Stimulated activated CD4-positive, alpha-beta T cell treated with anti-CD3 and anti-CD28 coated beads, TNF-alpha, amount 100 ng/mL, for 4 hours (primary cell): ENCODE measurements around the gene SLC31A2.

ENCODE experiments used
- DNase-seq, 3 experiments: peaks; one replicate each; pipeline ENCODE4 v3.0.0-alpha.2; 2020; ENCODE audit warnings: low read depth in 3 of 3

SLC31A2 gene

GRCh38 chr9:113151696-113152630 lies 1.2 kb downstream of the SLC31A2 start:
- no peak for DNase-seq

DNA sequence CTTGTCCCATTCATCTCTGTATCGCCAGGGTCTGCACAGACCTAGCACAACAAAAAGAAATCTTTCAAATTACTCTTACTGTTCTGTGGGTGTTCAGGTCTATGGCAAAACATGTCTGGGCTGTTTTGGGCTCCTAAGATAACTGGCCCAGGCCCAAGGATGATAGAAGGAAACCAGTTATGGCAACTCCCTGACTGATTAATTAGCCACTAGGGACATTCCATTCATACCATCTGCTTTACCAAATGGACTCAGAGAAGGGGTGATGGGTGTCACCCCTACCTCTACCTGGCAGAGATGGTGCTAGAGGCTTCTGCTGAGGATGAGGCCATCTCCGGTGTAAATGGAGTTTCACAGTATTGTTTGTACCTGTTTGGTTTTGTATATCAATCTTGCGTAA lies 1.9 kb downstream of the SLC31A2 start:
- no peak for DNase-seq

DNA sequence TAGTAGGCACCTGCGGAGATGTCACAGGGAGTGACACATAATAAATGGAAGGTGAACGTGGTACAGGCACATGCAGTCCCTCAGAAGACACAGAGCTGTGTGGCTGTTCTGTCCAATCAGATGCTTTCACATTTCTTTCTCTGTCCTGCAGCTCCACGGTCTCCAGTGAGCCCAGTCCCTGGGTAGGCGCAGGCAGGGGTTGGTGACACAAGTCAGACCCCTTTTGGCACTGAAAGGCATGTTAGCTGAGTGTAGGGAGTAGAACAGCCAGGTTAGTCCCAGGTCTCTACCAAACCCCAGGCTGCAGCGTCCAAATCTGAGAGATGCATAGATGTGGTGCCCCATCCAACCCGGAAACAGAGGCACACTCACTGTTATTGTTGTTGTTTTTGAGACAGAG lies 2.8 kb downstream of the SLC31A2 start:
- no peak for DNase-seq

DNA sequence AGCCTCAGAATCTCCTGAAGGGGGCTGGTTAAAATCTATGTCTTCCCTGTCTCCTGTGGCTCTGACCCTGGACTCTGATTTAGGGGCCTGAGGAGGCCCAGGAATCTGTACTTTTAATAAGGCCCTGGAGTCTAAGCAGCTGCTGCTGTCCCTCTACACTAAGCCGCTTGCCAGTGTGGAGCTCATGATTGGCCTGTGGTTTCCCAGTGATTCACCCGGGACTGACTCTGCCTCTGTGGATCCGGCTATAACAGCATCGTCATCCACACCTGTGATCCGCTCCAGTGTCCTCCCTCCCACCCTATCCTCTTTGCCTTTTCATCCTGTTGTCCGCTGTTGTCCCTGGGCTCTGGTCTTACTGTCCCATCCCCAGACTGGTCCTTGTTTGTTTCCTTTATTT lies 3.7 kb downstream of the SLC31A2 start:
- no peak for DNase-seq

DNA sequence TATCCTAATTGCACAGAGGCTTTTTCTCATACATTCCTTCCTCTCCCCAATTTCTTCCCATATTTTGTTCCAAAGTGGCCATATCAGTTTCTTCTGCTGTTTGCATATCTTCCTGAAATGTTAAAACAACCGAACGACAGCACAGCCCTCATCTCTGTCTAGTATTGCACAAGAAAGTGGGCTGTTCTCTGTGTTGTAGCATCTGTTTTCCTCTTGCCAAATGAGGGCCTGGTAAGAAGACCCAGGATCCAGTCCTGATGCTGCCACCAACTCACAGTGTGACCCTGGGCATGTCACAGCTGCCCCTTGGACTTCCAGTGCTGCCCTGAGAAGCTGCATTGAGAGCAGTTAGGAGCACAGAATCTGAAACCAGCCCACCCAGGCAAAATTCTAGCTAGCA lies 4.1 kb downstream of the SLC31A2 start:
- DNase-seq = no peak

DNA sequence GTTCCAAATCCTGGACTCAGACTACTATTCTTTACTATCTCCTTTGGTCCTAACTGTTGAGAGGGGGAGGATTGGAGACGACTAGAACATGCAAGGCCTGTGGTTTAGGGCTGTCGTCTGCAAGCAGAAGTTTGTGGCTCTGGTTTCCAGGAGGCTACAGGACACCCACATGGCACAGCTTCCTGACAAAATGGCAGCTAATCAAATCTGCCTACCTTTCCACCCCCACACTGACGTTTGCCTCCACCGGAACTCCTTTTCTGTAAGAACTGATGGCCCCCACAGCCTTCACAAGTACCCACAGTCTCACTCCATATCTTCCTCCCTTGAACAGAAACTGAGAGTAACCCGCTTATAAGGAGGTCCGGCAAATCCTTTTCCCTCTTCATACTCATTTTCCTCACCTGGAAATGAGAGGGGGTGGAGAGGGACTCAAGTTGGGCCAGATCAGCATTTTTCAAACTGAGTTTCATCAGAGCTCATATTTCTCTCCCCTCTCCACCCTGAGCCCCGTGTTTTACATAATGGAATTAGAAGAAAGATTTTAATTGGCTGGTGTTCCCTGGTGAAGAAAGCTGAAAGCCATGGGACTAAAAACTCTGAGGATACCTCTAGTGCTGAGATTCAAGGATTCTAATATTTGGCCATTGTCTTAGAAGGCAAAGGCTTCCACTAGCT lies 5.2 kb downstream of the SLC31A2 start:
- DNase-seq = peak in 2 of 3 experiments; percentile 32 to 35

DNA sequence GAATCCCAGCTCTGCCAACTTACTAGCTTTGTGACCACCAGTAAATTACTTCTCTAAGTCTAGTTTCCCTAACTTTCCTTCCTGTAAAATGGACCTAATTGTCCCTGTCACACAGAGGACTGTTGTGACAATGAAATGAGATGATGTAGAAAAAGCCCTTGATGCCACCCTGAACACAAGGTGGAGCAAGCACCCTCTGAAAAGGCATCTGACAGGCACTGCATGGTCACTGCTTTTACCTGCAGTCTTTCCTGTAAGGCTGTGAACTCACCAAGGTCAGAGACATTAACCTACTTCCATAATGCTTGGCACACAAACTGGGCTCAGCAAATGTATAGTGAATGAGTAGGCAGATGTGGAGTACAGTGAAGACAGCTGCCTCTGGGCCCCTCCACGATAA lies 6.1 kb downstream of the SLC31A2 start:
- DNase-seq = no peak

- DNase-seq = no peak
Measured at GRCh38 chr9:113158446-113158845, 7.6 kb downstream of the SLC31A2 start.

- DNase-seq = no peak
Measured at GRCh38 chr9:113160571-113160970, 9.8 kb downstream of the SLC31A2 start.

- no peak for DNase-seq
Measured at GRCh38 chr9:113163001-113163400, 12.2 kb downstream of the SLC31A2 start.

DNA sequence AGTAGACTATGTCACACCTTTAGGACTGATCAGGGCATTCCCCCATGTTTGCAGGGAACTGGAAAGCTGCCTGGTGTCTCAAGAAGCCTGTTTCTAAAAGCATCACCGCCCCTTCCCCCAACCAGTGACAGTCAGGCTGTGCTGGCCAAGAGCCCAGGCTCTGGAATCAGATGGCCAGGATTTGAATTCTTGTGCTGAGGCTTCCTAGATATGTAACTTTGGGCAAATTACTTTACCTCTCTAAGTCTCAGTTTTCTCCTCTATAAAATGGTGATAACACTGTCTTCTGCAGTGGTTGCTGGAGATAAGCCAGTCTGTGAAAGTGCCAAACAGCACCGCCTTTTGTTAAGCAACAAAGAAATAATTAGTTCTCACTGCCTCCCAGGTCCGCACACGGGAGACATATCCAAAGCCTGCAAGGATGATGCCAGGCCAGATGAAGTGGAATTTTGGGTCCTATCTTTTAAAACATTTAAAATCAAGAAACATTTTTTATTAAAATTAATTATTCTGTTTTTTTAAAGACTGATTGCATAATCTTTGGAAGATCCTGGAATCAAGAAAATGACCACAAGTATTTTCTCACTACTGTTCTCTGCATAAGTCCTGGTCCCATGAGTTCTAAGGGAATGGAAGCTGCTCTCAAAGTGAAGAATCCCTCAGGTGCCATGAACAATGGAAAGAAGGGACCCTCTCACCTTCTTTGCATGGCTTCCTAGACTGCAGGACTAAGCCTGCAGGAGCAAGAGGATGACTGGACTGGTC lies 13.9 kb downstream of the SLC31A2 start:
- no peak for DNase-seq

- DNase-seq = no peak
Measured at GRCh38 chr9:113166039-113166438, 15.2 kb downstream of the SLC31A2 start.

DNA sequence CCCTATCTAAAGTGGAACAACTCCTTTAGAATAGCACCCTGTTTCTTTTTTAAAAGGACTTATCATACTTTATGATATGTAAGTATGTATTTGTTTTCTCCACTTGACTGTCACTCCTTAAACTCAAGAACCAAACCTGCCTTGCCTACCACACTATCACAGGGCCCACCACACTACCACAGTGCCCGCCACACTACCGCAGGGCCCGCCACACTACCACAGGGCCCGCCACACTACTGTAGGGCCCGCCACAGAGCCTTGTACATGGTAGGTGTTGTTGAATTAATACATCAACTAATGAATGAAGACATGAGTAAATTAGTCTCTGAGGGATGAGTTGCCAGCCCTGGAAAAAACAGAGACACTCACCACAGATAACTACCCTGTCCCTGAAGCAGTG lies 18.0 kb downstream of the SLC31A2 start:
- no peak for DNase-seq

- DNase-seq = no peak
Measured at GRCh38 chr9:113173341-113173740, 22.5 kb downstream of the SLC31A2 start.

DNA sequence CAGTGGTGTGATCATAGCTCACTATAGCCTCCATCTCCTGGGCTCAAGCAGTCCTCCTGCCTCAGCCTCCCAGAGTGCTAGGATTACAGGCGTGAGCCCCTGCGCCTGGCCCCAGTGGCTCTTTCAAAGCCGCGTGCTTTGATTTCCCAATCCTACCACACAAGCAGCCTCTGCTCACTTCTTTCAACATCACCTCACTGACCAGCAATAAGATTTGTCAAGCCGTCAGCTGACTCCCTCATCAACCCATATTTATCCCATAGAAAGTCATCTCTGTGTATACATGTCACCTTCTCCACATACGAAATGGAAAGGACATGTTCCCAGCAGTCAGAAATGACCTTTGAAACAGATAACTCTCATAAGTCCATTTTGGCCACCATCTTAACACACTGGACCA lies 26.0 kb downstream of the SLC31A2 start:
- DNase-seq = no peak

GRCh38 chr9:113177251-113177650 lies 26.4 kb downstream of the SLC31A2 start:
- DNase-seq = no peak

- no peak for DNase-seq
Measured at GRCh38 chr9:113178087-113178486, 27.3 kb downstream of the SLC31A2 start.

DNA sequence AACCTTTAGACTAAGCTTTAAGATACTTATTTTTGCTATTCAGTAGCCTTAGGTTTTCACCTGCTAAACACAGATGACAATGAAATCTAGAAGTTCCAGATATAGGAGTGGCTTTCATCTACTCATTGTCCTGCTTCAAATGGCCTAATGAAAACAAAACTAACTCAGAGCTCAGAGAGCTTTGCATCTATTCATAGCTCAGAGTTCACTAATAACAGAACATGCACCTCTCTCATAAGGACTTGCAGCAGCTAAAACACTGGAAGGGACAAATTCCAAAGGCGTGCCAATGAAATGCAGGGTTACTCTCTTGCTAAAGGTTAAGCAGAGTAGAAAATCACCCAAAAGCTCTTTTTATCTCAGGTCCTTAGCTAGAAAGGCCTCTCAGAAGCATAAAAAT lies 29.0 kb downstream of the SLC31A2 start:
- DNase-seq = no peak

- no peak for DNase-seq
Measured at GRCh38 chr9:113181165-113181564, 30.4 kb downstream of the SLC31A2 start.

GRCh38 chr9:113183956-113184488 lies 33.2 kb downstream of the SLC31A2 start:
- no peak for DNase-seq

DNA sequence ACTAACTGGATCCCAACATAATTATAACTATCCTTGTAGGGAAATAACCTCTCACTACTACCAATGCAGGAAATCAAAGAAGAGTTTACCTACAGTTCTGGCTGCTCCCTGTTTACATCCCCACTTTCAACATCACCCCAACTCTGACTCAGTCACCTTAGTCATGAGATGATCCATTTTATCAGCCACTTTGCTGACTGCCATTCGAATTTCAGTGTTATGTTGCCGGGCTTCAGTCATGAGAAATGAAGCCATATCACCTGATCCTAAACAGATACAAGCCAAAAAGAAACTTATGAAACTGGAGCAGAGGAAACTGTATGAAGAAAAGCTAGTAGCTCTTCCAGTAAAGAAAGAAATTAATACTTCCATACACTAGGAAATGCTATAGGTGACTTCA lies 33.7 kb downstream of the SLC31A2 start:
- DNase-seq = no peak

DNA sequence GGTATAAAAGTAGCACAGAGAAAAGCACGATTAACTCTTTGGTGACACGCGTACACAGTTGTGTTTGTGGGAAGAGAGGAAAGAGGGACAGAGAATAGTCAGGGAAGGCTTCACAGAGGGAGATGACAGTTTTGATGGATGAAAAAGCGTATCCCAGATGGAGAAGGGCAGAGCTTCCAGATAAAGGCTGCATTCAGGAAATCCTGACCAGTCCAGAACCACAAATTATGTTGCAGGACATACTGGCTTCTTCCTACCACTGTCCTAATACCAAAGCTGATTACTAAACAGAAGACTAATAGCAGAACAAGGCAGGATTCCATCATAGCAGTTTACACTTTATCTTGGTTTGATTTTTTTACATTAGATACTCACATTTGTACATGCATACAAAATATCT lies 34.5 kb downstream of the SLC31A2 start:
- no peak for DNase-seq
